LoVo (cell line): ENCODE measurements around the gene SMAD4.
"Not testable (repeated sequence)": the region's sequence is repeated elsewhere in the genome, so short reads cannot be mapped to it uniquely, and the experiment has no call there.

Experiments used
- DNase-seq: peaks from one replicate; pipeline ENCODE4 v3.0.0-alpha.2; 2016; ENCODE audit warnings: low spot score

SMAD4 gene

DNA sequence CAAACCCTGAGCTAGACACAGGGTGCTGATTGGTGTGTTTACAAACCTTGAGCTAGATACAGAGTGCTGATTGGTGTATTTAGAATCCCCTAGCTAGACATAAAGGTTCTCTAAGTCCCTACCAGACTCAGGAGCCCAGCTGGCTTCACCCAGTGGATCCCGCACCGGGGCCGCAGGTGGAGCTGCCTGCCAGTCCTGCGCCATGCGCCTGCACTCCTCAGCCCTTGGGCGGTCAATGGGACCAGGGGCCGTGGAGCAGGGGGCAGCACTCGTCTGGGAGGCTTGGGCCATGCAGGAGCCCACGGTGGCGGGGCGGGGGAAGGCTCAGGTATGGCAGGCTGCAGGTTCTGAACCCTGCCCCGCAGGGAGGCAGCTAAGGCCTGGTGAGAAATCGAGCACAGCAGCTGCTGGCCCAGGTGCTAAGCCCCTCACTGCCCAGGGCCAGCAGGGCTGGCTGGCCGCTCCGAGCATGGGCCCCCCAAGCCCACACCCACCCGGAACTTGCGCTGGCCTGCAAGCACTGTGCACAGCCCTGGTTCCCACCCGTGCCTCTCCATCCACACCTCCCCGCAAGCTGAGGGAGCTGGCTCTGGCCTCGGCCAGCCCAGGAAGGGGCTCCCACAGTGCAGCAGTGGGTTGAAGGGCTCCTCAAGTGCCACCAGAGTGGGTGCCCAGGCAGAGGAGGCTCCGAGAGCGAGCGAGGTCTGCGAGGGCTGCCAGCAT is 81.8 kb downstream of the SMAD4 start:
- DNase-seq = not testable (repeated sequence)

DNA sequence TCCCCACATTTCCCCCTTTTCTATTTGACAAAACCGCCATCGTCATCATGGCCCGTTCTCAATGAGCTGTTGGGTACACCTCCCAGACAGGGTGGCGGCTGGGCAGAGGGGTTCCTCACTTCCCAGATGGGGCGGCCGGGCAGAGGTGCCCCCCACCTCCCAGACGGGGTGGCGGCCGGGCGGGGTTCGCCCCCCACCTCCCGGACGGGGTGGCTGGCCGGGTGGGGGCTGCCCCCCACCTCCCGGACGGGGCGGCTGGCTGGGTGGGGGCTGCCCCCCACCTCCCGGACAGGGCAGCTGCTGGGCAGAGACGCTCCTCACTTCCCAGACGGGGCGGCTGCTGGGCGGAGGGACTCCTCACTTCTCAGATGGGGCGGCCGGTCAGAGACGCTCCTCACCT is 87.0 kb downstream of the SMAD4 start:
- not testable (repeated sequence) for DNase-seq

DNA sequence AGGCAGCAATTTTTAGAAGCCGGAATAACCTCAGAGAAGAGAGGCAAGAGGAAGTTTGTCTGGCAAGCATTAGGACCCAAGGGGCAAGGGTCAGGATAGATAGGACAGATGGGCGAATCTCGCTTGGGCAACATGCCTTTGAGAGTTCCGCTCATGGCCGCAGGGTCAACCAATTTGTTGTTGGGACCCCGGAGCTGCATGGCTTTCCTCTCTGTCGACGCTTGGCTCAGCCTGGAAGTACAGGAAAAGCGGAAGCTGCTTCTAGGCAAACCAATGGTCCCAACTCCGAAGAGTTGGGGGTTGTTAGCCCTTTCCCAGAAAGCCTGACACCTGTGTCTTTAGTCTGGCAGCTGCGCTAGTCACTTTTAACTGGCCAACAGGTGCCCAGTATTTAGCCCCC is 89.5 kb downstream of the SMAD4 start:
- DNase-seq = not testable (repeated sequence)

DNA sequence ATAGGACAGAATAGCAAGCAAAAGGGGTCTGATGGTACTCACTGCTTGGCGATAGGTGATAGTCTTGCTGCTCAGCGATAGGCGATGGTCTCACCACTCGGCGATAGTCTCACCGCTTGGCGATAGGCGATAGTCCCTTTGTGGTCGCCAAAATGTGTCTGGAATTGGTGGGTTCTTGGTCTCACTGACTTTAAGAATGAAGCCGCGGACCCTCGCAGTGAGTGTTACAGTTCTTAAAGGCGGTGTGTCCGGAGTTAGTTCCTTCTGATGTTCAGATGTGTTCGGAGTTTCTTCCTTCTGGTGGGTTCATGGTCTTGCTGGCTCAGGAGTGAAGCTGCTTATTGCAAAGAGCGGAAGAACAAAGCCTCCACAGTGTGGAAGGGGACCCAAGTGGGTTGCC is 90.0 kb downstream of the SMAD4 start:
- not testable (repeated sequence) for DNase-seq

DNA sequence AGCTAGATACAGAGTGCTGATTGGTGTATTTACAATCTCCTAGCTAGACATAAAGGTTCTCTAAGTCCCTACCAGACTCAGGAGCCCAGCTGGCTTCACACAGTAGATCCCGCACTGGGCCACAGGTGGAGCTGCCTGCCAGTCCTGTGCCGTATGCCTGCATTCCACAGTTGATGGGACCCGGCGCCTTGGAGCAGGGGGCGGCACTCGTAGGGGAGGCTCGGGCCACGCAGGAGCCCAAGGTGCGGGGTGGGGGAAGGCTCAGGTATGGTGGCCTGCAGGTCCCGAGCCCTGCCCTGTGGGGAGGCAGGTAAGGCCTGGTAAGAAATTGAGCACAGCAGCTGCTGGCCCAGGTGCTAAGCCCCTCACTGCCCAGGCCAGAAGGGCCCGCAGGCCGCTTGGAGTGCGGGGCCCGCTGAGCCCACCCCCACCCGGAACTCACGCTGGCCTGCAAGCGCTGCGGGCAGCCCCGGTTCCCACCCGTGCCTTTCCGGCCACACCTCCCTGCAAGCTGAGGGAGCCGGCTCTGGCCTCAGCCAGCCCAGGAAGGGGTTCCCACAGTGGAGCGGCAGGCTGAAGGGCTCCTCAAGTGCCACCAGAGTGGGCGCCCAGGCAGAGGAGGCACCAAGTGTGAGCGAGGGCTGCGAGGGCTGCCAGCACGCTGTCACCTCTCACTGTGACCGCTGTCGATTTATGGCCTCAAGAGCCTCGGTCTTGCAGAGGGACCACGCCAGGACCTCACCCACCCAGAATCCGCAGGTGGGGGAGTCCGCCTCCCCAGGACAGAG is 91.0 kb downstream of the SMAD4 start:
- no peak for DNase-seq

DNA sequence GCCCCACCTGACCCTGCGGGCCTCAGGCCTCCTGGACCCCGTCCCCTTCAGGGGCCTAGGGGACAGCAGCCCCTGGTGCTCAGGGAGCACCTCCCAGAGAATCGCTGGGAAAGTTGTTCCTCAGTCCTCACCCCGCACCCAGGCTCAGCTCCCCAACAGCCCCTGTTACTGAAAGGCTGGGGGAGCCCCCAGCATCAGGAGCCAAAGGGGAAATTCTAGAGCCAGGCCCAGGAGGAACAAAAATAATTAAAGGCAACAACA is 91.5 kb downstream of the SMAD4 start:
- DNase-seq = no peak

DNA sequence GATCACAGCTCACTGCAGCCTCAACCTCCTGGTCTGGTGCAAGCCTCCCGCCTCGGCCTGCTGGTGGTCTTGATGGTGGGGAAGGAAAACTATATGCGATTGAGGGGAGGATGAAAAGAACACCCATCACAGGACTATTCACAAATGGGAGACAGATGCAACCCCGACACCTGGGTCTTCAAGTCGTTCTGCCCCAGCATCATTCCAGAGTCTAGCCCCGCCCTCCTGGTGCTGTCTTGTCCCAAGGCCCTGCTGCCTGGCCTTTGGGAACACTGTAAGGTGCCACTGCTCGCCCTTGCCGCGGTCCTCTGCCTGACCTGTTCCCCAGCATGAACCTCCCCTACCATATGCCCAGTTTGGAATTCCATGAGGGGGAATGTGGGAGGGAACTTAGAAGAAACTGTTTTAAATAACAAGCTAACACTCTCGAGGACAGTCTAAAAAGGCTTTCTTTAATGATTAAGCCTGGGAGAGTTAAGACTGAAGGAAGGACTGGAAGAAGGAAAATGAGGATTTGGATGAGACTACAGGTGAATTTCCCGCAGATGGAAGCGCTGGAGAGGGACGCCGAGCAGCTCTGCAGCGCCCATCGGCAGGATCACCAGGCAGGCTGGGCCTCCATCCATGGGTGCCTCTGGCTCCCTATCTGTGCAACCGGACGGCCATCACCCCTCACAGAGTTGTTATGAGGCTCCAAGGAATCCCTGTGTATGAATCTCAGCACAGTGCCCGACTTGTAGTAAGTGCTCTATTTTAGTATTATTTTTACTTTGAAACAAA is 92.4 kb downstream of the SMAD4 start:
- no peak for DNase-seq

DNA sequence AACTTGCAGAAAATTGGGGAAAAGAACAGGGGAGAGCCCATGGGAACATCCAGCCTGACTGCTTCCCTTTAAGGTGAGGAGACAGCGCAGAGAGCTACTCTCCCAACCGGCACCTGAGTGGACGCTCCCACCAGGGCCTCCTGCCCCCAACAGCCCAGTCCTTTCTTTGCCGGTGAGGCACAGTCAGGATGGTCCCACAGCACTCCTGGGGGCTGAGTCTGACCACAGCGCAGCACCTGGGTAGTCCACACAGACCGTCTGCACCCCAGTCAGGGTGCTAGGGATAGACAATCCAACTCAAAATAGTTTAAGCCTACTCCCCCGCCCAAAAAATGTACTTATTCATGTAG is 93.0 kb downstream of the SMAD4 start:
- DNase-seq = no peak

DNA sequence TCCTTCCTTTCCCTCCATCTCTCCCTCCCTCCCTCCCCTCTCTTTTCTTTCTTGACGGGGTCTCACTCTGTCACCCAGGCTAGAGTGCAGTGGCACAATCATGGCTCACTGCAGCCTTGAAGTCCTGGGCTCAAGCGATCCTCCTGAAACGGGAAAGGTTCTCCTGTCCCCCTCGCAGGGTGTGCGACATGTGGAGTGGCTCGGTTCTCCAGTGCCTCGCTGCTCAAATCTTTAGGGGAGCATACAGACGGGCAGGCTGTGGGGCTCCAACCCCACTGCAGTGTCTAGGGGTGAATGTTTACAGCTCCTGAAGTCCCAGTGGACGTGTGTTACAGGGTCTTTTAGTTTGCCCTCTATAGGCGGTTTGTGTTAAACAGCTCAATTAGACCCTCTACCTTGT is 93.5 kb downstream of the SMAD4 start:
- DNase-seq = no peak

DNA sequence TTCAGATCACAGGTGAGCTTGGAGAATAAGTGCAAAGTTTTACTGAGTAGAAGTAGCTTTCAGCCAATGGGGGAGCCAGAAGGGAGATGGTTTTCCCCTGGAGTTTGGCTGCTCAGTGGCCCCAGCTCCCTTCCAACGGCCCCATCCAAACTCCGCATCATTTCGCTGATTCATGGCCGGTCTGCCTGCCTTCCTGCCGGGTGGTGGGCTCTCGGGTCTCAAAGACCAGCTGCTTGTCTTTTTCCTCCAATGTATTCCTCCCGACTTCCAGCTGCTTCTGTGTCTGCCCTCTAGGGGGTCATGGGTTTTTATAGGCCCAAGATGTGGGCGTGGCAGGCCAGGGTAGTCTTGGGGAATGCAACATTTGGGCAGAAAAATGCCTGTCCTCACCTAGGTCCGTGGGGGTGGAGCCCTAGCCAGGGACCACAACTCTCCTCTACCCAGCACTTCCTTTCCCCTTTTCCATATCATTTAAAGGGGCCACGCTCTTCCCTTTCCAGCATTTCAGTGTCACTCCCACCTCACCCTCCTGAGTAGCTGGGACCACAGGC is 94.0 kb downstream of the SMAD4 start:
- no peak for DNase-seq

DNA sequence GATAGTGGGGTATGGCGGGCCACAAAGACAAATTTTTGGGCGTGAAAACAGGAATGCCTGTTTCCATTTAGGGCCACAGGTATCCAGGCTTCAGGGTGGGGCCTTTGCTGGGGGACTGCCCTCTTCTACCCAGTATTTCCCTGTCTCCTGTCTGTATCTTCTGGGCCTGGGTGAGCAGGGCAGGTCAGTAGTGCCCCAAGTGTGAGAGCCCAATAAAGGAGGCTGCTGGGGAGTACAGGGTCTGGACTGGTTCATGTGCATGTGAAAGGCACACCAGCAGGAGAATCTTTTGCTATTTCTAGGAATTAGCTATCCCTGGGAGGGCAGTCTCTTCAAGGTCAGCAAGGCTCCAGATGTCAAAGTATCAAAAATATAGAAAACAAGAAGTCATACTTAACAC is 96.0 kb downstream of the SMAD4 start:
- no peak for DNase-seq

DNA sequence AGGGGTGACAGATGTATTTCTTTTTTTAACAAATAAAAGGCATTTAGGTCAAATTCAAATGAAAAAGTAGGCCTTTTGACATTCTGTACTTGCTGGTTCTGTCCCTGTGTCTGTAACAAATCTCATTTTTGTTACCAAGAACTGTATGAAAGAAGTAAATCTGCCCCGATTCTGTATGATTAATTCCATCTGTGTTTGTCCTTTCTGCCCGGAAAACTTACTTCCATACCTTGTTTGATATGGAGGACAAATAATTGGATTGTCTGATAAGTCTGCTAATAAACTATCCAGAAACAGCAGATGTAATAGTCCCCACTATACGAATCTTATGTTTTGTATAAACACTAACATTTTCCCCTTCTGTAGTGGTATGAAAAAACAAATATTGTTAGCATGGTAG is 97.7 kb downstream of the SMAD4 start:
- no peak for DNase-seq

DNA sequence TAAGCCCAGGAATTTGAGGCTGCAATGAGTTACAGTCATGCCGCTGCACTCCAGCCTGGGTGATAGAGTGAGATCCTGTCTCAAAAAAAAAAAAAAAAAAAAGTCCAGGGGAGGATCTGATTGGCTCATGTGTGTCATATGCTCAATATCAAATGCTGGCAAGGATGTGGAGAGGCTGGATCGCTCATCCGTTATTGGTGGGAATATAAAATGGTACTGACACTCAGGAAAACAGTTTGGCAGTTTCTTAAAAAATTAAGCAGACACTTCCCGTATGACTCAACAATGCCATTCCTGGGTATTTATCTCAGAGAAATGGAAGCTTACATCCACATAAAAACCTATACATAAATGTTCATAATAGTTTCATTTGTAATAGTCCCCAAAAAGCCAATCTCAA is 98.5 kb downstream of the SMAD4 start:
- no peak for DNase-seq

DNA sequence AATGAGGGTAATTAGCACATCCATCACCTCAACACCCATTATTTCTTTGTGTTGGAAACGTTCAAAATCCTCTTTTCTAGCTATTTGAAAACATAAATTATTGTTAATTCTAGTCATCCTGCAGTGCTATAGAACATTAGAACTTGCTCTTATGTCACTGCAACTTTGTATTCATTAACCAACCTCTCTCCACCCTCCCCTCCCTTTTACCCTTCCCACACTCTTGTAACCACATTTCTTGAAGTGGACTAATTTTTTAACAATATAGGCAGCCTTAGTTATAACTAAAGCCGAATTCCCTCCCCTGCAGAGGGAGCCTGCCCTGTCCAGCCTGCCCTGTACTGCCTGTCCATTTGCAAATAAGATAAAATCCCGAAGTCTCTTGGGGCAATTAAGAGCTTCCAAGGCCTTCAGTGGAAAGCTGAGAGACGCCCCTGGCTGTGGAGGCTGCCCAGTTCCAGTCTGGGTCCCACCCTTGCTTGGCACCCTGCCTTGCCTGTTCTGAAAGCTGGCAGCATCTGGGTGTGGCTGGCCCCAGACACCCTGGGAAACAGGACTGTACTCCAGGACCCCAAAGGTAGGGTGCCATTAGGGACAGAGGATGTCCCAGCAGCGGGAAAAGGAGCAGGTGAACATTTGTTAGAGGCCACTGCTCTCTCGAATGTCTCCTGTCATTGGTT is 102.4 kb downstream of the SMAD4 start:
- no peak for DNase-seq

DNA sequence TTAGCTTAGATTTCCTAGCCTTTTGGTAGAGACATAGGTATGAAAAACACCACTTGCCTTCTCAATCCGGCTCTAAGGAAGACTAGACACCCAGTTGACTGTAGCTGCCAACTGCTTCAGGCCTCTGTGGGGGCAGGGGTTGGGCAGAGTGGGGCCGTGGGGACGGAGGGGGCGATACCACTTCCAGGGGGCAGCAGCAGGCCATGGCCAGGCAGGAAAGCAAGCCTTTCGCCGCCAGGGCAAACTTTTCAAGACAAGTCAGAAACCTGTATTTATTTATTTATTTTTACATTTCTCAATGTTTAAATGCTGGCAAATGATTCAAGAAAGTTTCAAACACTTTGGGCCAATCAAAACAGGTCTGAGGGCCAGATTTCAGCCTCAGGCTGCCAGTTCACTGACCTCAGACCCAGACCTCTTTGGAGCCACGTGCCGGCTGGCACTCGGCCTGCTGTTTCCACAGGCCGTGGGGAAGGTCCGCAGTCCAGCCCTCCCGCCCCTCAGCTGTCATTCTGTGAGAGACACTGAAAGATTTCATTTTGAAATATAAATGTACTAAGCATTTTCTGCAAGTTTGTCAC is 103.7 kb downstream of the SMAD4 start:
- DNase-seq = no peak
